ENCODE measurements around the gene RGS6.

Gene RGS6

GRCh38 chr14:72539661-72540315 lies 607.6 kb downstream of the RGS6 start:
- DNase-seq: no peak

DNA sequence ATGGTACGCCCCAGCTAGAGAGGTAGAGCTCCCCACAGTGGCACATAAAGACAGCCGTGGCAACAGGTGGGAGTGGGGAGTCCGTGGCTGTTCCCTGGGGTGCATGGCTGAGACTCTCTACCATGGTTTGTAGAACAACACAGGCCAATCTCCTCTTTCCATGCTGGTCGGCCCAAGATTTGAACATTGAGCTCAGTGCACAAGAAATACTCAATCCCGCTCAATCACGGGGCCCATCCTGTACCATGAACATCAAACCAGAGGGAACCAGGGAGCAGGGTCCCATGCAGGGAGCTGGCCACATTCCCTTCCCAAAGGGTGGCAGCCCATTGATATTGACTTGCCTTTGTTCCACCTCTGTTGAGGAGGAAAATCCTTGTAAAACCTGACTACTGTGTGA lies 608.6 kb downstream of the RGS6 start:
- no peak for DNase-seq

- DNase-seq: no peak
These were observed 609.3 kb downstream of the RGS6 start for GRCh38 chr14:72541546-72541945.

DNA sequence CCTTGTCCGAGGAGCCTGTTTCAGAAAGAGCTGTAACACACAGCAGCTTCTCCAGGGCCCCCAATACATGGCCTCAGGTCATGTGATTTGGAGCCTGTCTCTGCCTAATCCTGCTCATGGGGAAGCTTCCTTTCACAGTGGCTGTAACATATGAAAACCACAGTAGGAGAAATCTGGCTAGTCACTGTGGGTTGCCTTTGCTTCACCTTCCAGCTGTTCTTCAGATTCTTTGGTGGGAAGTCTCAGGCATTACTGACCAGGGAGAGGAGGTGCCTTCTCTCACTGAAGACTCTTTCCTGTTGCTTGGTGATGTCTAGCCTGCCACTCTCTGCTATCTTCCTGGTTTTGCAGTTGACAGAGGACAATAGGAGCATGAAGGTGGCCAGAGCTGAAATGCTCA lies 611.1 kb downstream of the RGS6 start:
- no peak for DNase-seq

GRCh38 chr14:72544615-72545387 lies 612.6 kb downstream of the RGS6 start:
- DNase-seq: no peak

- no peak for DNase-seq
These were observed 613.4 kb downstream of the RGS6 start for GRCh38 chr14:72545411-72546311.

GRCh38 chr14:72546344-72547016 lies 614.3 kb downstream of the RGS6 start:
- DNase-seq: no peak

- no peak for DNase-seq
These were observed 615.8 kb downstream of the RGS6 start for GRCh38 chr14:72547999-72548398.

DNA sequence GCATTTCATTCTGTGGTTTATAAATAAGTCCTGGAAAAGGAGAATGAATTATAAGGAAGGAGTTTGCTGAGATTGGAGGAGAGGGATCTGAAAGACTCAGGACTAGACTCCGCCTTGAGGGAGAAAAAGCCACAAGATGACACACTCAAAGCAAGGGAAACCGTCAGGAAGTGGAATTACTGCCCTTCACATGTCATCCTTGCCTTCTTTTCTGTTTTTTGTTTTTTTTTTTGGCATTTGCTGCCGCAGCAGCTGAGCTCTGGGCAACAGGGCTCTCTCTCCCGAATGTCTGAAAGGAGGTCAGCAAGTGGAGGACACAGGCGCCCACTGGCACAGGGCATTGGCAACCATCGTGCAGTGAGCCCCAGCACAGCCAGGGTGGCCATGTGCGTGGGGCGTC lies 616.8 kb downstream of the RGS6 start:
- no peak for DNase-seq

DNA sequence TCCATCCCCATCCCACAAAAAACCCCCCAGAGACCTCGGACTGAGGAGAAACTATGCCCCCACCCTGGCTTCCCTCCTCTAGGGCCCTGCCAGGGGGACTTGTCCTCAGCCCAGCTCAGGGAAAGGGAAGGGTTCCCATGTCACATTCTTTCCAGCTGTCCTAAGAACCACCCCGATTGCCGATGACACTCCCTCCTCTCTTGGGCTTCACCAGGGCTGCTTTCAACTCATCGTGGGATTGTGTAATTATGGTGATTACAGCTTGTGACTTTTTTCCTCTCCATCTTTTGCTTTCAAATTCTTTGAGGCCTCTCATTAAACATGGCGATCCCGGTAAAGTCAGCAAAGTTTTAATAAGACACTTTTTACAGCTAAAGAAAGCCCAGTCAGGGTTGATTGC lies 617.6 kb downstream of the RGS6 start:
- DNase-seq: no peak

DNA sequence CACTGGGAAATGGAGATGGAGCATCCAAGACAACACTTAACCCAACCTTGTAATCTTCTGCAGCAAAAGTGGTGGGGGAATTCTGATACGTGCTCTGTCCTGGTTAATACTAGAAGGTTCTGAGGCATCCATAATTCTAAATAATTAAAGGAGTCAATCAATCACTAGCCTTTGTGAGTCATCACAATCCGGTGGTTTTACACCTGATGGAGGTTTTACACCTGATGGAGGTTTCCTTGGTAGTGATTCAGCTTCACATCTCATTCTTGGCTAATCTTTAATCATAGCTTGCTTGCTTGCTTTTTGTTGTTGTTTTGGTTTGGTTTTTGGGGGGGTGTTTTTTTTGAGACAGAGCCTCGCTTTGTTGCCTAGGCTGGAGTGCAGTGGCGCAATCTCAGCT lies 618.3 kb downstream of the RGS6 start:
- DNase-seq: no peak

DNA sequence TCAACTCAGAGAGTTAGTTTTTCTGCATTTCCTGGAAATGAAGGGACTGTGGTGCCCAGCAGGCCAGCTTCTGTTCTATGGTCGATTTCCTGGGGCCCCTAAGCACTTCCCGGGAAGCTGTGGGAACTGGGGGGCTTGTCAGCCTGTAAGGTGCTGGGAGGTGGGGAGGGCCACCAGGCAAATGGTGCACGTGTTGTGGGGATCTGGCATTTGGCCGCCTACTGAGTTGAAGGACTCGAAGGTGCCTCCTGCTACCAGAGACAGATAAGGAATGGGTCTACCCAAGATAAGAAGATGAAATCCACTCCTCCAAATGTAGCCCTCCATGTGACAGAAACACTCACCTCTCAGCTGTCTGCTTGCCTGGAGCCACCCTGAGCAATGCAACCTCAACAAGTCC lies 620.0 kb downstream of the RGS6 start:
- no peak for DNase-seq

DNA sequence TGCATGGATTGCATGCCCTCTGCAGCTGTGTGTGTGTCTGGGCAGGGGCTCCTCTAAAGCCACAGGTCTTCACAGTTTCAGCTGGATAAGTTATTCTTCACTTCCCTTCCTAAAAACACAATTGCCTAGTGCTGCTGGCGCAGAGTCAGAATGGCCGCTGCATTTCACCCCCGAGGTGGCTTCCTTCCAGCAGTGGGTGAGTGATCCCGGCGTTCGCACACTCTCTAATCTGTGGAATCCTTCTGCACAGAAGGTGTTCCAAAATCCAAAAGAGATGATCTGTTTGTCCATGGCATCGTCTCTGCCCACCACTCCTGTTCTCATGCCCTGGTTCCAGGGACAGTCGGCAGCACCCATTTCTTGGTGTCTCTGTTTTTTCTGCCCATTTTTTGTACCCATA lies 620.9 kb downstream of the RGS6 start:
- DNase-seq: no peak

DNA sequence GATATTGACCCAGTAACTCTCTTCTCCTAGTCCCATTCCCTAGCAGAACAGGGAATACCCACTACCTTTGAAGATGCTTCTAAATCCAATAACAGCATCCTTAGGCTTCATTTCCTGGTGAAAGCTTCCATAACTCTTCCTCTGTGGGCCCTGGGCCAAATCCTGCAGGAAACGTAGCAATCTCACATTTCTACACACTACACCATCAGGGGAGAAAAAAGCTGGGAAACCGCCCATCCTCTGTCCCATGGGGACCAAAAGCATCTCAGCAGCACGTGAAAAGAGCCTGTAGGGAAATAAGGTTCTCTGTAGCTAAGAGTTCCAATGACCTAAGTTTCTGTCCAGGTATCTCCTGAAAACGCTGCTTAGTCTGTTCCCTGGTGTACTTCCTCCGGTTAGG lies 621.4 kb downstream of the RGS6 start:
- DNase-seq: no peak

- DNase-seq: no peak
These were observed 622.2 kb downstream of the RGS6 start for GRCh38 chr14:72554401-72554800.

DNA sequence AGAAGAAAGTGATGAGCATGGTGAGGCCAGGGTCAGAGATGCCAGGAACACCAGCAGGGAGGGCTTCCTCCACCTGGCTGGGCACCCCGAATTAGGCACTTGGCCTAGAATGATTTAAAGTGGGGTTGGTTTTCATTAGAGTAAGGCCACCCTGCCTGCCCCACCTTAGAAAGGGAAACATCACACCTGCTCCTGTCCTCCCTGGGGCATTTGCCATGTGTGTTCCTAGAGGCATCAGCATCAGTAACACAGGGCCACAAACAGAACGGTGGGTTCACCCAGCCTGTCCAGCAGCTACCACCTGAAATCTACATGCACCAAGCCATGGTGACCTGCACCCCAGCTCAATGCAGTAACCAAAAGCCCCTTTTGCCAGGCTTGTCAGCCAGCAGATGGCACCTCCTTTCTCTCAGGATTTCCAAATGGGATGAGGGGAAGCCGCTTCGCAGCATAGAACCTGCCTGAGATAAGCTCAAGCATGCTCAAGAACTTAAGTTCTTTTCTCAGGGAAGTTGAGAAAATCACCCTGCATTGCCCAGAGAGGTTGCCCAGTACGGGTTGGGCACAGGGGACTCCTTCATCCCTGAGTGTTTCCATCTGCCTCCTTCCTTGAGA lies 622.9 kb downstream of the RGS6 start:
- DNase-seq: no peak

DNA sequence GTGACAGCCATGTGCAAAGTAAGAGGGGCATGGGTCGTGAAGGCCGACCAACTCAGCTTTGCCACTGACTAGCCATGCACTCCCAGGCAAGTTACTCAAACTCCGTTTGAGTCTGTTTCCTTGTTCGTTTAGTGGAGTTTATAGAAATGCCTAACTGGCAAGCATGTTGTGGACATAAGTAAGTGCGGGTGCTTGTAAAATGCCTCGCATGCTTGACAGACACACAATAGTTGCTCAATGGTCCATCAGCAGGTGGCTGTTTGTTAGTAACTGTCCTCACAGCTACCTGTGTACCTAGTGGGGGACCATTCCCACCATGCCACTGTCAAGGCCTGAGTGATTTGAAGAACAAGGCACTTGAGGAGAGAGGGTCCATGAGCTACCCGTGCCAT lies 623.4 kb downstream of the RGS6 start:
- DNase-seq: no peak

GRCh38 chr14:72557671-72558070 lies 625.4 kb downstream of the RGS6 start:
- DNase-seq: no peak

- DNase-seq: no peak
These were observed 626.5 kb downstream of the RGS6 start for GRCh38 chr14:72558721-72559120.

GRCh38 chr14:72559202-72559601 lies 627.0 kb downstream of the RGS6 start:
- no peak for DNase-seq

GRCh38 chr14:72559669-72560255 lies 627.5 kb downstream of the RGS6 start:
- no peak for DNase-seq

DNA sequence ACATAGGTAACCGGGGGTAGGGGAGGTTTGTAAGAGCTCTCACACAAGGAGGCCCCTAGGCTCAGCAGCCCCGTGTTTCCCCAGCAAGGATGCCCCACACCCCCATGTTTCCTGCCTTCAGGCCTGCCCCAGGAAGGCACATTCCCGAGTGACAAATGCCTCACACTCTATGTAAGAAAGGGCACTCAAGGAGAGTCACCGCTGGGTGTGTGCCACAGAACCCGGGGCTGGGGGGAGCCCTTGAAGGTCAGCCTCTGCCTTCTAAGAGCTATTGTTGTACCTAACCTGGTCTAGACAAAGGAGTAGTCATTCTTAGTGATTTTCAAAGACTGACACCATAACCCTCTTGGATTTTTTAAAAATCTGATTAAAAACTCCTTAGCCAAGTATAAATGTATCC lies 628.1 kb downstream of the RGS6 start:
- DNase-seq: no peak

Data from NCI-H1105 treated with DMSO at 0.1 percent for 48 hours (cell line).